SK-N-SH treated with all-trans-retinoic acid at 6 μM for 48 hours (cell line): ENCODE results near the gene ARHGEF4.

Source experiments
- ATAC-seq: fragments of 200-7000 bp; cut with Tn5 transposase; 3 replicates; pipeline ENCODE4 v1.9.1; 2020; ENCODE audit warnings: mild to moderate bottlenecking, moderate library complexity
- BACH2 ChIP-seq: fragments of 250-450 bp; sonication (Bioruptor Pico); IDR thresholded peaks from 2 replicates; pipeline ENCODE4 v1.9.0; 2021; ENCODE audit warnings: mild to moderate bottlenecking, borderline replicate concordance
- CSDC2 ChIP-seq: fragments of 250-450 bp; sonication (Bioruptor Pico); IDR thresholded peaks from 2 replicates; pipeline ENCODE4 v1.5.0; 2020; ENCODE audit warnings: mild to moderate bottlenecking, moderate library complexity
- CSRNP3 ChIP-seq: fragments of 250-450 bp; sonication (Bioruptor Pico); IDR thresholded peaks from 2 replicates; pipeline ENCODE4 v1.5.1; 2021; ENCODE audit warnings: mild to moderate bottlenecking, moderate library complexity
- ESRRG ChIP-seq: fragments of 250-450 bp; sonication (Bioruptor Pico); IDR thresholded peaks from 2 replicates; pipeline ENCODE4 v1.6.1; 2021; ENCODE audit warnings: mild to moderate bottlenecking
- GLIS3 ChIP-seq: fragments of 250-450 bp; sonication (Bioruptor Pico); IDR thresholded peaks from 2 replicates; pipeline ENCODE4 v1.5.0; 2020; ENCODE audit warnings: mild to moderate bottlenecking, moderate library complexity
- ISL1 ChIP-seq: fragments of 250-450 bp; sonication (Bioruptor Pico); IDR thresholded peaks from 2 replicates; pipeline ENCODE4 v2.1.2; 2022; ENCODE audit warnings: mild to moderate bottlenecking, moderate library complexity
- OSR1 ChIP-seq: fragments of 250-450 bp; sonication (Bioruptor Pico); IDR thresholded peaks from 2 replicates; pipeline ENCODE4 v1.8.0; 2022; ENCODE audit warnings: moderate library complexity, mild to moderate bottlenecking, inconsistent platforms
- RARB ChIP-seq: fragments of 250-450 bp; sonication (Bioruptor Pico); IDR thresholded peaks from 2 replicates; pipeline ENCODE4 v1.8.0; 2021; ENCODE audit warnings: mild to moderate bottlenecking, moderate library complexity
- TCF4 ChIP-seq: fragments of 250-450 bp; sonication (Bioruptor Pico); IDR thresholded peaks from 2 replicates; pipeline ENCODE4 v1.8.0; 2021; ENCODE audit warnings: mild to moderate bottlenecking, moderate library complexity, borderline replicate concordance
- TOX ChIP-seq: fragments of 250-450 bp; sonication (Bioruptor Pico); IDR thresholded peaks from 2 replicates; pipeline ENCODE4 v1.8.0; 2021; ENCODE audit warnings: mild to moderate bottlenecking, moderate library complexity, borderline replicate concordance
- TSHZ2 ChIP-seq: fragments of 250-450 bp; sonication (Bioruptor Pico); IDR thresholded peaks from 2 replicates; pipeline ENCODE4 v1.5.0; 2020; ENCODE audit warnings: mild to moderate bottlenecking, moderate library complexity
- ZC3H10 ChIP-seq: fragments of 250-450 bp; sonication (Bioruptor Pico); IDR thresholded peaks from 2 replicates; pipeline ENCODE4 v1.5.1; 2021; ENCODE audit warnings: mild to moderate bottlenecking, moderate library complexity
- ZFP3 ChIP-seq: fragments of 250-450 bp; sonication (Bioruptor Pico); IDR thresholded peaks from 2 replicates; pipeline ENCODE4 v1.5.0; 2020; ENCODE audit warnings: mild to moderate bottlenecking, moderate library complexity
- ZNF565 ChIP-seq: fragments of 450-650 bp; formaldehyde crosslinking; conservative IDR thresholded peaks from 2 replicates; pipeline ENCODE4 v1.5.0; 2020; ENCODE audit warnings: low read depth, mild to moderate bottlenecking, moderate library complexity
- ZNF70 ChIP-seq: fragments of 450-650 bp; formaldehyde crosslinking; IDR thresholded peaks from 2 replicates; pipeline ENCODE4 v1.5.0; 2020; ENCODE audit warnings: mild to moderate bottlenecking, moderate library complexity
- ZNF8 ChIP-seq: fragments of 450-650 bp; formaldehyde crosslinking; IDR thresholded peaks from 2 replicates; pipeline ENCODE4 v1.5.0; 2020; ENCODE audit warnings: mild to moderate bottlenecking, moderate library complexity
- TF ChIP-seq, protein P1 (sequence below): fragments of 250-450 bp; sonication (Bioruptor Pico); IDR thresholded peaks from 2 replicates; pipeline ENCODE4 v1.8.0; 2021; ENCODE audit warnings: low read depth, mild to moderate bottlenecking, moderate library complexity, borderline replicate concordance
- TF ChIP-seq, protein P2 (sequence below): fragments of 250-450 bp; sonication (Bioruptor Pico); IDR thresholded peaks from 2 replicates; pipeline ENCODE4 v1.5.1; 2020; ENCODE audit warnings: low read depth, mild to moderate bottlenecking, moderate library complexity

ARHGEF4 gene

DNA sequence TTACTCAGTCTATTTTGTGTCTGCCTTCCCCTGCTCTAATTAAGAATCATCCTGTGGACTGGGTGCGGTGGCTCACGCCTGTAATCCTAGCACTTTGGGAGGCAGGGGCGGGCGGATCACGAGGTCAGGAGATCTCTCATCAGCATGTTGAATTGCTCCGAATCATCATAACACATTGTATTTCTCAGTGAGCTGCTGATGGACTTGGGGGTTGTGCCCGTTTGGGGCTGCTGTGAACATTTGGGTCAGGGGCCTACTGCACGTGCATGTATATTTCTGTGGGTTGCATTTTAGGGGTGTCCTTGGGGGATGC, 84.4 kb downstream of the ARHGEF4 start:
- no peak for ATAC-seq
- TF ChIP-seq ZNF70 (CRISPR knock-in tag) (no peak), OSR1 (CRISPR knock-in tag) (no peak), ISL1 (no peak), ZNF565 (CRISPR knock-in tag) (no peak), ESRRG (CRISPR knock-in tag) (no peak), ZC3H10 (no peak), TOX (no peak), ZFP3 (no peak), RARB (CRISPR knock-in tag) (no peak), TSHZ2 (no peak)
- TF ChIP-seq, protein P1, sequence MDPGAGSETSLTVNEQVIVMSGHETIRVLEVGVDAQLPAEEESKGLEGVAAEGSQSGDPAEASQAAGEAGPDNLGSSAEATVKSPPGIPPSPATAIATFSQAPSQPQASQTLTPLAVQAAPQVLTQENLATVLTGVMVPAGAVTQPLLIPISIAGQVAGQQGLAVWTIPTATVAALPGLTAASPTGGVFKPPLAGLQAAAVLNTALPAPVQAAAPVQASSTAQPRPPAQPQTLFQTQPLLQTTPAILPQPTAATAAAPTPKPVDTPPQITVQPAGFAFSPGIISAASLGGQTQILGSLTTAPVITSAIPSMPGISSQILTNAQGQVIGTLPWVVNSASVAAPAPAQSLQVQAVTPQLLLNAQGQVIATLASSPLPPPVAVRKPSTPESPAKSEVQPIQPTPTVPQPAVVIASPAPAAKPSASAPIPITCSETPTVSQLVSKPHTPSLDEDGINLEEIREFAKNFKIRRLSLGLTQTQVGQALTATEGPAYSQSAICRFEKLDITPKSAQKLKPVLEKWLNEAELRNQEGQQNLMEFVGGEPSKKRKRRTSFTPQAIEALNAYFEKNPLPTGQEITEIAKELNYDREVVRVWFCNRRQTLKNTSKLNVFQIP: no peak

GRCh38 chr2:130922417-130922816, 85.7 kb downstream of the ARHGEF4 start:
- TF ChIP-seq ZNF70 (CRISPR knock-in tag): no peak
- no peak for TF ChIP-seq TSHZ2
- no peak for TF ChIP-seq TOX
- no peak for TF ChIP-seq ZNF8 (CRISPR knock-in tag)
- TF ChIP-seq BACH2 (CRISPR knock-in tag): no peak
- TF ChIP-seq ZNF565 (CRISPR knock-in tag): no peak
- no peak for TF ChIP-seq CSDC2
- no peak for TF ChIP-seq RARB (CRISPR knock-in tag)
- TF ChIP-seq, protein P2, sequence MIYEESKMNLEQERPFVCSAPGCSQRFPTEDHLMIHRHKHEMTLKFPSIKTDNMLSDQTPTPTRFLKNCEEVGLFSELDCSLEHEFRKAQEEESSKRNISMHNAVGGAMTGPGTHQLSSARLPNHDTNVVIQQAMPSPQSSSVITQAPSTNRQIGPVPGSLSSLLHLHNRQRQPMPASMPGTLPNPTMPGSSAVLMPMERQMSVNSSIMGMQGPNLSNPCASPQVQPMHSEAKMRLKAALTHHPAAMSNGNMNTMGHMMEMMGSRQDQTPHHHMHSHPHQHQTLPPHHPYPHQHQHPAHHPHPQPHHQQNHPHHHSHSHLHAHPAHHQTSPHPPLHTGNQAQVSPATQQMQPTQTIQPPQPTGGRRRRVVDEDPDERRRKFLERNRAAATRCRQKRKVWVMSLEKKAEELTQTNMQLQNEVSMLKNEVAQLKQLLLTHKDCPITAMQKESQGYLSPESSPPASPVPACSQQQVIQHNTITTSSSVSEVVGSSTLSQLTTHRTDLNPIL (CRISPR knock-in tag): no peak
- no peak for TF ChIP-seq GLIS3 (CRISPR knock-in tag)
- TF ChIP-seq TCF4 (CRISPR knock-in tag): no peak
- TF ChIP-seq, all 23 proteins: peak for 0
- ATAC-seq: no peak

DNA sequence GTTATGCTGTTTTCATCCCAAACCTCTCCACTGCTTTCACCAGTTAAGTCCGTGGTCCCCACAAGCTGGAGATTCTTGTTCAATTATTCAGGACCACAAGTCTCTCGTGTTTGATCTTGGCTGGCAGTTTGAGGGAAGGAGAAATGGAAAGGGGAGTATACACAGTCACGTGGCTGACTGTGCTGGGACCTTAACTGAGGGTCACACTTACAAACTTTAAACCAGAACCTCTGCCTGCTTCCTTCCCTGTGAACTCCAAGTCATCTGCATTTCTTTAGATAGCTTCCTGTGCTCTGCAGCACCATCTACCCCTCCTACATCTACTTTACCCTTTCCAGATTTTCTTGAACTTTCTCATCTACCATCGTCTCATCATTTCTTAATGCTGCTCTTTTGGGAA, 91.7 kb downstream of the ARHGEF4 start:
- no peak for ATAC-seq
- TF ChIP-seq ZNF70 (CRISPR knock-in tag) (no peak), GLIS3 (CRISPR knock-in tag) (no peak), TCF4 (CRISPR knock-in tag) (no peak), CSRNP3 (CRISPR knock-in tag) (no peak)
